ENCODE measurements around the gene VWA3B. TPM values are rescaled to one million over a fixed set of nuclear protein-coding genes. Genes with fewer than 3 reads are reported as not detected.

Gene VWA3B
- total RNA-seq, 1 experiment from 2014 or later: not detected

DNA sequence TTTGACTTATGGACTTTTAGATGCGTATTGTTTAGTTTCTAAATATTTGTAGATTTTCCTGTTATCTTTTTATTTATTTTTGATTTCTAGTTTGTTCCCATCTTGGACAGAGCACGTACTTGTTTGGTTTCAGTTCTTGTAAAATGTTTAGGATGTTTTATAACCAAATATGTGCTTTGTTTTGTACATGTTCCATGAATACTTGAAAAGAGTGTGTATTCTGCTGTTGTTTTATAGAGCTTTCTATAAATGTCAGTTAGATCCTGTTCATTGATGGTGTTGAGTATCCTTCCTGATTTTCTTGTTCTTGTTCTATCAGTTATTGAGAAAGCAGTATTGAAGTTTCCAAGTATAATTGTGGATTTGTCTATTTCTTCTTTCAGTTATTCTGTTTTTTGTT is 21.1 kb downstream of the VWA3B start:
- H3K4me2 ChIP-seq (ENCODE audit: insufficient read depth, insufficient read length, low read length): no peak overlapping the region
- H3K18ac ChIP-seq (ENCODE audit: insufficient read length, low read depth, low read length): no peak overlapping the region
- H4K91ac ChIP-seq (ENCODE audit: insufficient read length, low read depth, low read length): no peak overlapping the region
- no peak overlapping the region for H2BK120ac ChIP-seq (ENCODE audit: low read depth, low read length, poor library complexity, severe bottlenecking)
- no peak overlapping the region for H4K8ac ChIP-seq (replicated peaks; ENCODE audit: insufficient read length, low read depth, low read length)
- WGBS (ENCODE audit: extremely low coverage, insufficient read length, low lambda C conversion rate): no CpG with 5 or more reads among the region's 2 CpGs
- H3K27me3 Mint-ChIP-seq (ENCODE audit: low read depth): no peaks in the 10 kb centered on the region
- no peaks in the 10 kb centered on the region for H3K79me2 ChIP-seq (ENCODE audit: insufficient read depth, low read length)
- H4K20me1 ChIP-seq (ENCODE audit: control insufficient read depth, insufficient read depth, insufficient read length): no peaks in the 10 kb centered on the region
- H3K9ac ChIP-seq (ENCODE audit: extremely low read depth, insufficient read length, low read length): no peak overlapping the region
- H3K9me3 Mint-ChIP-seq: peaks cover 18 to 21% of the 10 kb centered on the region in 2 experiments
- H4K5ac ChIP-seq (ENCODE audit: insufficient read length, low read depth, low read length): no peak overlapping the region
- H3K79me1 ChIP-seq (ENCODE audit: insufficient read depth, low read depth, low read length, poor library complexity, severe bottlenecking): no peaks in the 10 kb centered on the region
- no peak overlapping the region for H2BK15ac ChIP-seq (ENCODE audit: low read depth, low read length)
- no peak overlapping the region for H3T11ph ChIP-seq (ENCODE audit: low read length)
- H3K23me2 ChIP-seq (ENCODE audit: insufficient read length, low read depth, low read length, poor library complexity, severe bottlenecking): no peaks in the 10 kb centered on the region
- H3K14ac ChIP-seq (ENCODE audit: insufficient read depth, low read length): no peak overlapping the region
- no peak overlapping the region for H2BK5ac ChIP-seq (ENCODE audit: insufficient read length, low read length)
- DNase-seq: no peak
- no peak overlapping the region for H2AK5ac ChIP-seq (ENCODE audit: insufficient read length, low read length)
- H3K23ac ChIP-seq (ENCODE audit: insufficient read length, low read depth, low read length): no peak overlapping the region
- no peak overlapping the region for H3K27ac Mint-ChIP-seq
- no peak overlapping the region for H2BK20ac ChIP-seq (ENCODE audit: low read depth, low read length, poor library complexity, severe bottlenecking)
- TF ChIP-seq, protein P1, sequence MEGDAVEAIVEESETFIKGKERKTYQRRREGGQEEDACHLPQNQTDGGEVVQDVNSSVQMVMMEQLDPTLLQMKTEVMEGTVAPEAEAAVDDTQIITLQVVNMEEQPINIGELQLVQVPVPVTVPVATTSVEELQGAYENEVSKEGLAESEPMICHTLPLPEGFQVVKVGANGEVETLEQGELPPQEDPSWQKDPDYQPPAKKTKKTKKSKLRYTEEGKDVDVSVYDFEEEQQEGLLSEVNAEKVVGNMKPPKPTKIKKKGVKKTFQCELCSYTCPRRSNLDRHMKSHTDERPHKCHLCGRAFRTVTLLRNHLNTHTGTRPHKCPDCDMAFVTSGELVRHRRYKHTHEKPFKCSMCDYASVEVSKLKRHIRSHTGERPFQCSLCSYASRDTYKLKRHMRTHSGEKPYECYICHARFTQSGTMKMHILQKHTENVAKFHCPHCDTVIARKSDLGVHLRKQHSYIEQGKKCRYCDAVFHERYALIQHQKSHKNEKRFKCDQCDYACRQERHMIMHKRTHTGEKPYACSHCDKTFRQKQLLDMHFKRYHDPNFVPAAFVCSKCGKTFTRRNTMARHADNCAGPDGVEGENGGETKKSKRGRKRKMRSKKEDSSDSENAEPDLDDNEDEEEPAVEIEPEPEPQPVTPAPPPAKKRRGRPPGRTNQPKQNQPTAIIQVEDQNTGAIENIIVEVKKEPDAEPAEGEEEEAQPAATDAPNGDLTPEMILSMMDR (conservative IDR thresholded peaks at IDR 0.05): no peak
- no peak overlapping the region for H2AFZ ChIP-seq (ENCODE audit: low read length)
- H3K36me3 Mint-ChIP-seq (ENCODE audit: insufficient read depth in 1 of 3, low read depth in 3 of 3): peaks cover 0 to 3% (median under 1%) of the 10 kb centered on the region in 3 experiments; a peak in 4 of 7 replicates
- H3K4me1 Mint-ChIP-seq: no peaks in the 10 kb centered on the region
- H3K27ac ChIP-seq (ENCODE audit: insufficient read length, low read depth, low read length): no peak overlapping the region
- no peak overlapping the region for H3K56ac ChIP-seq (ENCODE audit: insufficient read length, low read depth, low read length)
- H3K9me3 ChIP-seq (ENCODE audit: control insufficient read depth, low read depth, low read length): no peaks in the 10 kb centered on the region
- no peaks in the 10 kb centered on the region for H3K4me1 ChIP-seq (ENCODE audit: insufficient read depth, low read length)
- H2BK12ac ChIP-seq (ENCODE audit: insufficient read length, low read depth, low read length): no peak overlapping the region
- no peak overlapping the region for H3K4me3 Mint-ChIP-seq
- no peaks in the 10 kb centered on the region for H3K27me3 ChIP-seq (ENCODE audit: insufficient read depth, low read length)
- H3K4ac ChIP-seq (ENCODE audit: low read depth, low read length): no peak overlapping the region
